Measurements from ENCODE around the gene STARD8.

Gene STARD8

GRCh38 chrX:68753218-68753617 lies 105.8 kb downstream of the STARD8 start:
- DNase-seq: no peak

- no peak for DNase-seq
These were observed 106.9 kb downstream of the STARD8 start for GRCh38 chrX:68754406-68754805.

- no peak for DNase-seq
These were observed 108.2 kb downstream of the STARD8 start for GRCh38 chrX:68755616-68756125.

GRCh38 chrX:68757331-68757730 lies 109.9 kb downstream of the STARD8 start:
- DNase-seq: no peak

GRCh38 chrX:68757731-68758130 lies 110.3 kb downstream of the STARD8 start:
- no peak for DNase-seq

GRCh38 chrX:68758671-68759070 lies 111.2 kb downstream of the STARD8 start:
- DNase-seq: no peak

- no peak for DNase-seq
These were observed 113.6 kb downstream of the STARD8 start for GRCh38 chrX:68761086-68761485.

- DNase-seq: no peak
These were observed 115.3 kb downstream of the STARD8 start for GRCh38 chrX:68762766-68763165.

- no peak for DNase-seq
These were observed 116.0 kb downstream of the STARD8 start for GRCh38 chrX:68763481-68763880.

All from NCI-H524 (cell line).